GM12801 (cell line): ENCODE data around the gene DEDD2.

Source experiments
- TF ChIP-seq, protein P1 (sequence below): IDR thresholded peaks from one replicate; pipeline ENCODE4 v1.5.1; 2011; ENCODE audit warnings: control low read depth; ENCODE audit not compliant: insufficient read length; ENCODE audit errors: extremely low read depth

Gene DEDD2

DNA sequence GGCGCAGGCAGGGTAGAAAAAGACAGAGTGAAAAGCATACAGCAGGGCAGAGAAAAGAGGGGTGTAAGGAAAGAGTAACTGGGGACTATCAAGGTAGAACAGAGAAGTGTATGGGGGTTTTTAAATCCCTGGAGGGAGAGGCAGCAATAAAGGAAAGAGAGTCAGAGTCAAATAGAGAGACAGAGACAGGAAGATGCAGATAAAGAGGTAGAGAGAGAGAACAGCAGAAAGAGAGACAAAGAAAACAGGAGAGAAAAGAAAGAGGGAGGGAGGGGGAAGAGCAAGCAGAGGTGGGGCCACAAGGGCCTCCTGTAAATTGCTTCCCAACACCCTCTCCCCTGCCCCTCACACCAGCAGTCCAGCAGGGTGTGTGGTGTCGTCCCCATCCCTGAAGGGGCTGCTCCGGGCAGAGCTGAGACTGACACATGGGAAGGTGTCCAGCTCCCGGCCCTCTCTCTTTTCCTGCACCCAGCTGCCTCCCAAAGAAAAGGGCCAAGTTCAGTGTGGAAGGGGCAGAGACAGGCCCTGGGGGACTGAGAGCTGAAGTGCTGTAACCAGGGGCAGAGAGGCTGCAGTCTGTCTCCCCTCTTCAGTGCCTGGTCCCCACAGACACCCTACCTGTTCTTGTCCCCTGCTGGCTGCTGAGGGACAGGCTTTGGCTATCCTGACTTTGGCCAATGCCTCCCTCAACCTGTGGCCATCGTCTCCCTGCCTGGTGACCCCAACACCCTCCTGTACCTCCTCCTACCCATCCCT, 67.9 kb downstream of the DEDD2 start:
- TF ChIP-seq, protein P1, sequence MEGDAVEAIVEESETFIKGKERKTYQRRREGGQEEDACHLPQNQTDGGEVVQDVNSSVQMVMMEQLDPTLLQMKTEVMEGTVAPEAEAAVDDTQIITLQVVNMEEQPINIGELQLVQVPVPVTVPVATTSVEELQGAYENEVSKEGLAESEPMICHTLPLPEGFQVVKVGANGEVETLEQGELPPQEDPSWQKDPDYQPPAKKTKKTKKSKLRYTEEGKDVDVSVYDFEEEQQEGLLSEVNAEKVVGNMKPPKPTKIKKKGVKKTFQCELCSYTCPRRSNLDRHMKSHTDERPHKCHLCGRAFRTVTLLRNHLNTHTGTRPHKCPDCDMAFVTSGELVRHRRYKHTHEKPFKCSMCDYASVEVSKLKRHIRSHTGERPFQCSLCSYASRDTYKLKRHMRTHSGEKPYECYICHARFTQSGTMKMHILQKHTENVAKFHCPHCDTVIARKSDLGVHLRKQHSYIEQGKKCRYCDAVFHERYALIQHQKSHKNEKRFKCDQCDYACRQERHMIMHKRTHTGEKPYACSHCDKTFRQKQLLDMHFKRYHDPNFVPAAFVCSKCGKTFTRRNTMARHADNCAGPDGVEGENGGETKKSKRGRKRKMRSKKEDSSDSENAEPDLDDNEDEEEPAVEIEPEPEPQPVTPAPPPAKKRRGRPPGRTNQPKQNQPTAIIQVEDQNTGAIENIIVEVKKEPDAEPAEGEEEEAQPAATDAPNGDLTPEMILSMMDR = no peak
